Measurements from ENCODE around the gene RHOBTB1.

The RHOBTB1 gene

DNA sequence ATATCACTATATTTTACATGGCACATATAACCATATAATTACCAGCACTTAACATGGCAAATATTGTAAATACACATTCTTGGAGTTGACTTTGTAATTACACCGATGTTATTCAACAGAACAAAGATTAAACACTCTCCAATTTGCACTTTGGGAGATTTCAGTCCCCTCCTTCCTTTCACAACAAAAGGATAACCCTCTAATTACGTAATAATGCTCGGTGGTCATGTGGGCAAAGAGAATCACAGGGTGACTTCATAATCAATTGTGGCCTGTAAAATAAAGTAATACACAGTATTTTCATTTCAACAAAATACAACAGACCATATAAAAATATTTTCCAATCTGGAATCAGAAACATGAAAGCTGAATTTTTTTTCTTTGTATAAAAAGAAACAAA, 73.2 kb downstream of the RHOBTB1 start:
- Histone ChIP-seq H3K9me3 (replicated peaks in 1 of 11) (no peaks in the 10 kb centered on the region), H3K4me3 (no peak overlapping the region)

GRCh38 chr10:60870416-60870728, 73.6 kb downstream of the RHOBTB1 start:
- no peak overlapping the region for H3K4me3 ChIP-seq
- no peak for TF ChIP-seq Cebpa-rat (IDR thresholded peaks at IDR 0.05)
- H3K27ac ChIP-seq, result no peak overlapping the region

More for the DNA sequence above, 73.2 kb downstream of the RHOBTB1 start:
- TF ChIP-seq Cebpa-rat (IDR thresholded peaks at IDR 0.05), result no peak
- Histone ChIP-seq H3K36me3 (peaks cover 0 to 41% (median 20%) of the 10 kb centered on the region in 11 experiments; a peak in 10 of 22 replicates), H3K4me1 (no peaks in the 10 kb centered on the region), H4K20me1 (no peaks in the 10 kb centered on the region), H3K27ac (no peak overlapping the region), H3K27me3 (no peaks in the 10 kb centered on the region), H3K9ac (no peak overlapping the region), H3K4me2 (no peak overlapping the region)

DNA sequence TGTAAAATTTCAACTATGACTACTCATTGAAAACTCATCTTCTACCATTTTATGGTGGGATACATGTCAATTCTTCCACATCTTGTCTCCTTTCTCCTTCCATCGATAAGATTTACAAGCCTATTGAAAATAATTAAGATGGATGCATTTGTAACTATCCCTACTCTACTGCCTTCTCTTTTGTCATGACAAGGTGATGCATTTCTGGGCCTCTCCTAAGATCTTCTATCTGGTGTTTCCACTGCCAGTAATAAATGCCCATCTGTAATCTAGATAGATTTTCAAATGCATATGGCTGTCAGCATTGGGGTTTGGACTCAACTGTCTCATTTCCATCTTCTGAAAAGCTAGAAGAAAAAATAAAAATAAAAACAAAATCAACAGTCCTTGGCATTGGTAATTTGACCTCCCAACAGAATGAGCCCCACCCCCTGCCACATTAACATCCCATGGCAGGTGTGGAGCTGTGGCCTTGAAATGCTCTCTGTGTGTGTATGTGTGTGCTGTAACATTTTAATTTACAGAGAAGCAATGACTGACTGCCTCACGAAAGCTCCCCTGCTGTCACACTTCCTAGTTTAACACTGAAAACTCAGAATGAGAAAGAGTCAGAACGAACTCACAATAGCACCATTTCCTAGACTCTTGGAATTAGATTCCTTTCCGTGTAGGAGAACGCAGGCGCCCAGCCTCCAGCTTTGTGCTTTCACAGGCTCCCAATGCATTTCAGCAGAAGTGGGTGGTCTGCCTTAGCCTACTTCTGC, 74.2 kb downstream of the RHOBTB1 start:
- H3K9me3 ChIP-seq (replicated peaks in 1 of 11), result no peaks in the 10 kb centered on the region
- no peaks in the 10 kb centered on the region for H3K27me3 ChIP-seq
- H3K27ac ChIP-seq, result no peak overlapping the region
- TF ChIP-seq Cebpa-rat (IDR thresholded peaks at IDR 0.05), result no peak
- no peak overlapping the region for H3K4me3 ChIP-seq
- H3K4me2 ChIP-seq, result no peak overlapping the region
- H3K9ac ChIP-seq, result no peak overlapping the region
- H4K20me1 ChIP-seq, result no peaks in the 10 kb centered on the region
- H3K4me1 ChIP-seq, result no peaks in the 10 kb centered on the region
- H3K36me3 ChIP-seq, result peaks cover 0 to 35% (median 18%) of the 10 kb centered on the region in 11 experiments; a peak in 9 of 22 replicates

More at GRCh38 chr10:60870416-60870728, 73.6 kb downstream of the RHOBTB1 start:
- Histone ChIP-seq H3K36me3 (peaks cover 0 to 36% (median 20%) of the 10 kb centered on the region in 11 experiments; a peak in 10 of 22 replicates), H3K4me2 (no peak overlapping the region), H3K9ac (no peak overlapping the region), H3K27me3 (no peaks in the 10 kb centered on the region), H4K20me1 (no peaks in the 10 kb centered on the region), H3K9me3 (replicated peaks in 1 of 11) (no peaks in the 10 kb centered on the region), H3K4me1 (no peaks in the 10 kb centered on the region)

DNA sequence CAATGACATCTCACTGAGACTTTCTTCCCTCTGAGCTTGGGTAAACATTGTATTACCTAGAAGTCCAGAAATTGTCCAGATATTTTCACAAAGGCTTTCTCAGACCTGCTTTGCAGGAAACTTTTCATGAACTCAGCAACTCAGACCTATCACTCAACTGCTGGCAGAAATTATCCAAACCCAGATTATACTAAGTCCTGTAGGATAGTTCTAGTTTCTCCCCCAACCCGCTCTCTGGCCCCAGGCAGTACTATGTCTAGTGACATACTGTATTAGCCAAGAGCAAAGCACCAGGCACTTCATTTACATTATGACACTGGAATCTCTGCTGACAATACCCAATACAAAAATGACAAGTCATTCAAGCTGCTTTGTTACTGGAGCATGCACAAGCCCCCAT, 75.0 kb downstream of the RHOBTB1 start:
- H3K27ac ChIP-seq, result no peak overlapping the region
- H3K9me3 ChIP-seq (replicated peaks in 1 of 11), result no peaks in the 10 kb centered on the region
- H3K4me1 ChIP-seq, result no peaks in the 10 kb centered on the region
- H3K4me3 ChIP-seq, result no peak overlapping the region
- H3K27me3 ChIP-seq, result no peaks in the 10 kb centered on the region
- no peaks in the 10 kb centered on the region for H4K20me1 ChIP-seq
- peaks cover 0 to 27% (median 18%) of the 10 kb centered on the region in 11 experiments; a peak in 9 of 22 replicates for H3K36me3 ChIP-seq
- no peak overlapping the region for H3K4me2 ChIP-seq
- no peak overlapping the region for H3K9ac ChIP-seq
- no peak for TF ChIP-seq Cebpa-rat (IDR thresholded peaks at IDR 0.05)

- H3K4me3 ChIP-seq, result no peak overlapping the region
- H3K27ac ChIP-seq, result no peak overlapping the region
- no peaks in the 10 kb centered on the region for H3K9me3 ChIP-seq (replicated peaks in 1 of 11)
- no peak for TF ChIP-seq Cebpa-rat (IDR thresholded peaks at IDR 0.05)
- no peaks in the 10 kb centered on the region for H3K27me3 ChIP-seq
- H4K20me1 ChIP-seq, result no peaks in the 10 kb centered on the region
- no peak overlapping the region for H3K9ac ChIP-seq
- peaks cover 0 to 8% (median 5%) of the 10 kb centered on the region in 11 experiments; a peak in 7 of 22 replicates for H3K36me3 ChIP-seq
- H3K4me2 ChIP-seq, result no peak overlapping the region
- no peaks in the 10 kb centered on the region for H3K4me1 ChIP-seq
Observed at GRCh38 chr10:60865198-60865783, 78.7 kb downstream of the RHOBTB1 start.

DNA sequence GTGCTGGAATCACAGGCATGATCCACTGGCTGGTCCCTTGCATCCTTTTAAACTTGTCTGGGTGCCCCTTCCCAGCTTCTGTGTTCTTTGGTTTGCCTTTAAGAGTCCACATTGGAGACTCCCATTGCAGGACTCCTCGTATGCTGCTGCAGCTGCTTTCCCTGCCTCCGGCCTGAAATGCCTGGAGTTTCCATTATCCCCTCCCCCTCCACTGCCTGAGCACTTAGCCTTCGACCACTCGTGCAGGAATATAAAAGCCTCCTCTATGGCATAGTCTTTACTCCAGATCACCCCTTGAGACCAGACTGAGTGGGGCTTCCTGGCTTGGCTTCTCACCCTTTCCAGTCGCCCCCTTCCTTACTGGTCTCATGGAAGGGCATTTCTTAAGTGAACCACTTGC, 80.2 kb downstream of the RHOBTB1 start:
- Histone ChIP-seq H3K4me2 (no peak overlapping the region), H3K36me3 (no peaks in the 10 kb centered on the region), H4K20me1 (no peaks in the 10 kb centered on the region), H3K27ac (no peak overlapping the region), H3K4me3 (no peak overlapping the region), H3K9me3 (replicated peaks in 1 of 11) (no peaks in the 10 kb centered on the region), H3K27me3 (no peaks in the 10 kb centered on the region), H3K9ac (no peak overlapping the region), H3K4me1 (no peaks in the 10 kb centered on the region)
- TF ChIP-seq Cebpa-rat (IDR thresholded peaks at IDR 0.05), result no peak

GRCh38 chr10:60862517-60862916, 81.5 kb downstream of the RHOBTB1 start:
- H3K4me3 ChIP-seq, result no peak overlapping the region
- no peak overlapping the region for H3K9ac ChIP-seq
- H3K36me3 ChIP-seq, result no peaks in the 10 kb centered on the region
- no peaks in the 10 kb centered on the region for H3K9me3 ChIP-seq (replicated peaks in 1 of 11)
- no peak overlapping the region for H3K27ac ChIP-seq
- no peaks in the 10 kb centered on the region for H3K27me3 ChIP-seq
- H4K20me1 ChIP-seq, result no peaks in the 10 kb centered on the region
- no peak overlapping the region for H3K4me2 ChIP-seq
- H3K4me1 ChIP-seq, result no peaks in the 10 kb centered on the region
- TF ChIP-seq Cebpa-rat (IDR thresholded peaks at IDR 0.05), result no peak

DNA sequence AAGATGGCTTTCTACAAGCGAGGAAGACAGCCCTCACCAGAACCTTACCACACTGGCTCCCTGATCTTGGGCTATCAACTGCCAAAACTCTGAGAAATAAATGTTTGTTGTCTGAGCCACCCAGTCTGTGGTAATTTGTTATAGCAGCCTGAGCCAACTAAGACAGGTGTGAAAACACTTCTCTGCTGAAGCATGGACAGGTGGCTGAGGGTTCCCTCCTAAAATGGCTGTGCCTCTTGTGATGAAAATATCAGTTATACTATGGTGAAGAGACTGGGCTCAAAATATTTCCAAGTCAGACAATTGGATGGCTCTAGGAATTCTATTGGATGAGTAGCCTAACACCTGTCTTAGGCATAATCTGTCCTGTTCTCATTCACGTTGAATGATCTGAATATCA, 87.6 kb downstream of the RHOBTB1 start:
- Histone ChIP-seq H3K9me3 (replicated peaks in 1 of 11) (no peaks in the 10 kb centered on the region; a peak in 1 of 22 replicates), H3K27ac (no peak overlapping the region), H3K36me3 (no peaks in the 10 kb centered on the region), H3K4me1 (peaks cover 0 to 18% (median 13%) of the 10 kb centered on the region in 10 experiments; a peak in 15 of 20 replicates), H3K27me3 (no peaks in the 10 kb centered on the region), H3K9ac (no peak overlapping the region), H3K4me2 (no peak overlapping the region), H3K4me3 (no peak overlapping the region), H4K20me1 (no peaks in the 10 kb centered on the region)
- no peak for TF ChIP-seq Cebpa-rat (IDR thresholded peaks at IDR 0.05)

- H3K27me3 ChIP-seq, result no peaks in the 10 kb centered on the region
- no peak overlapping the region for H3K4me2 ChIP-seq
- no peak overlapping the region for H3K27ac ChIP-seq
- peaks cover 0 to 6% (median 0%) of the 10 kb centered on the region in 11 experiments; a peak in 4 of 22 replicates for H3K9me3 ChIP-seq (replicated peaks in 1 of 11)
- no peak overlapping the region for H3K9ac ChIP-seq
- no peaks in the 10 kb centered on the region for H4K20me1 ChIP-seq
- no peaks in the 10 kb centered on the region for H3K36me3 ChIP-seq
- peaks cover 0 to 19% (median 13%) of the 10 kb centered on the region in 10 experiments; a peak in 15 of 20 replicates for H3K4me1 ChIP-seq
- no peak for TF ChIP-seq Cebpa-rat (IDR thresholded peaks at IDR 0.05)
- H3K4me3 ChIP-seq, result no peak overlapping the region
Observed at GRCh38 chr10:60853637-60854036, 90.3 kb downstream of the RHOBTB1 start.
